GM15510 (cell line): ENCODE data around the gene FEN1.

ENCODE experiments used
- POLR2A ChIP-seq: IDR thresholded peaks from 3 replicates; pipeline ENCODE4 v1.6.1; 2011; ENCODE audit warnings: borderline replicate concordance; ENCODE audit not compliant: insufficient read length; ENCODE audit errors: extremely low read depth

Gene FEN1

GRCh38 chr11:61792310-61793082 is at the start of gene FEN1, which contains the start of gene TMEM258:
Gene FEN1, plus strand, starts transcription at chr11:61792911. Its CDS starts 2,451 bp downstream, at chr11:61795362.
Gene TMEM258, minus strand, starts transcription at chr11:61792599. Its CDS starts 41 bp downstream, at chr11:61792558.
- TF ChIP-seq POLR2A: peak; percentile 67

- no peak for TF ChIP-seq POLR2A
These were observed 49.1 kb upstream of the FEN1 start for GRCh38 chr11:61743486-61744095.

GRCh38 chr11:61744181-61744580 is 48.5 kb upstream of the FEN1 start:
- no peak for TF ChIP-seq POLR2A

GRCh38 chr11:61744609-61745156 is 48.0 kb upstream of the FEN1 start:
- TF ChIP-seq POLR2A: no peak

- no peak for TF ChIP-seq POLR2A
These were observed 46.8 kb upstream of the FEN1 start for GRCh38 chr11:61745781-61746441.

- TF ChIP-seq POLR2A: no peak
These were observed 46.1 kb upstream of the FEN1 start for GRCh38 chr11:61746442-61747191.

GRCh38 chr11:61747192-61747966 is 45.3 kb upstream of the FEN1 start:
- TF ChIP-seq POLR2A: no peak

- TF ChIP-seq POLR2A: no peak
These were observed 44.8 kb upstream of the FEN1 start for GRCh38 chr11:61747967-61748285.

GRCh38 chr11:61749591-61750217 is 43.0 kb upstream of the FEN1 start:
- no peak for TF ChIP-seq POLR2A

- no peak for TF ChIP-seq POLR2A
These were observed 42.0 kb upstream of the FEN1 start for GRCh38 chr11:61750631-61751273.

- TF ChIP-seq POLR2A: no peak
These were observed 41.3 kb upstream of the FEN1 start for GRCh38 chr11:61751384-61751783.

- no peak for TF ChIP-seq POLR2A
These were observed 40.4 kb upstream of the FEN1 start, which contains the start of gene MYRF for GRCh38 chr11:61752117-61752924. Gene MYRF, plus strand, starts transcription at chr11:61752636. Its CDS starts 109 bp downstream, at chr11:61752745.

- TF ChIP-seq POLR2A: no peak
These were observed 39.7 kb upstream of the FEN1 start for GRCh38 chr11:61752925-61753521.
